HG03354 (cell line): ENCODE data around the gene KRT80.

ENCODE experiments used
- ATAC-seq: cut with Tn5 transposase; IDR thresholded peaks from one replicate; pipeline ENCODE4 v1.9.1; 2021; ENCODE audit warnings: mild to moderate bottlenecking; ENCODE audit not compliant: unreplicated experiment, poor library complexity, severe bottlenecking

The KRT80 gene

DNA sequence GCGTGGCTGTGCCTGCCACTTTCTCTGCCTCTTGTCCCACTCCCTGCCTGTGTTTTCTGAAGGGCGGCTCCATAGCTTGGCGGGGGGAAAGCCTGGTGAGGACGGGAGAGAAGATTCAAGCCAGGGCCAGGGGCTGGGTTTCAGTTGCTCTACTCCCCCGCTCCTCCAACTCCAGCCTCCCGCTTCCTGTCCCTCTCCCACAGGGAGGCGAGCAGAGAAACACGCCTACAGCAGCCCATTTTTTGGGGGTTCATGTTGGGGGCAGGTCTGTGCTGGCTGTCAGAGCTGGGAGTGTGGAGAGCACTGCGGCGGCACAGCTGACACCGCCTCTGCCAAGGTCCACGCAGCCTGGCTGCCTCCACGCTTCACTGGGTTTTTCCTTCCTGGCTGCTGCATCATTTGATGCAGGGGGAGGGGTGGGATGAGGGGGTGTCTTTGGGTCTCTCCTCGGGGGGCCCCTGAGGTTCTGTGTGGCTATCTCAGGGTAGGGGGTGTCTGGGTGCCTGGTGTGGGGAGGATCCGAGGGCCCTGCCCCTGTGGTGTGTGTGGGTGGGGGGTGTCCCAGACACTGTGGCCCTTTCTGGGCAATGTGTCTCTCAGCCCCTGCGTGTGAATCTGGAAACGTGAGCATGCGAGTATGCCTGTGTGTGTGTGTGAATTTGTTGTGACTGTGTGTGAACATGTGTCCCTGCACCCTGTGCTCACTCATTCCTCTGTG lies 10.7 kb upstream of the KRT80 start:
- ATAC-seq = no peak

DNA sequence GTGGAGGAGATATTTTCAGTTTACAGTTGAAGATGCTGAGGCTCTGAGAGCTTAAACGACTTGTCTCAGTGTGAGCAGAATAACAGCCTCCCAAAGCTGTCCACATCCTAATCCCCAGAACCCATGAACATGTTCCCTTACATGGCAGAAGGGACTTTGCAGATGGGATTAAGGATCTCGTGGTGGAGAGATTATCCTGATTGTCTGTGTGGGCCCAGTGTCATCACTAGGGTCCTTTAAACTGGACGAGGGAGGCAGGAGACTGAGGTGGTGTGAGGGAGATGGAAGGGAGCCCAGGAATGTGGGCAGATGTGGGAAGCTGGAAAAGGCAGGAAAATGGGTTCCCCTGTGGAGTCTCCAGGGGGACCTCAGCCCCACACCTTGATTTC lies 9.6 kb upstream of the KRT80 start:
- ATAC-seq = no peak

DNA sequence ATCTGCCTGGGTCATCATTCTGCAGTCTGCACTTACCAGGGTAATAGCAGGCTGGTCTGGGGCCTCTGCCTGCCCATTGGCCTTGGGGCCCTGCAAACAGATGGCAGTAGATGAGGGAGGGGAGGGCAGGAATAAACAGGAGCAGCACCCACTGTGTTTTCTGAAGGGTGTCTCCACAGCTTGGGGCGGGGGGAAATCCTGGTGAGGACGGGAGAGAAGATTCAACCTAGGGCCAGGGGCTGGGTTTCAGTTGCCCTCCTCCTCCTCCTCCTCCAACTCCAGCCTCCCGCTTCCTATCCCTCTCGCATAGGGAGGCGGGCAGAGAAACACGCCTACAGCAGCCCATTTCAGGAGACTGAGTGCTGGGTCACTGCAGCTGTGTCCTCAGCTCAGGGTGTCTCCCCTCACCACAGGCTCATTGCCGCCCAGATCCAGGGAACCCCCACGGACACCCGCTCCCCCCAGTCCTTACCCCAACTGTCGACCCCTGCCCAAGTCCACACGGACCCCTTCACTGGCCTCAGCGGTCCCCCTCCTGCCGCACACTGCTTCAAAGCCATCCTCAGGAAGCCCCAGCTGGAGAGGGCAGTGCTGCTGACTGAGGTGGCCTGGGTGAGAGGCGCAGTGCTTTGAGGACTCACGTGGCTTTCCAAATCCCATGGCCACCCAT lies 9.1 kb upstream of the KRT80 start:
- no peak for ATAC-seq

DNA sequence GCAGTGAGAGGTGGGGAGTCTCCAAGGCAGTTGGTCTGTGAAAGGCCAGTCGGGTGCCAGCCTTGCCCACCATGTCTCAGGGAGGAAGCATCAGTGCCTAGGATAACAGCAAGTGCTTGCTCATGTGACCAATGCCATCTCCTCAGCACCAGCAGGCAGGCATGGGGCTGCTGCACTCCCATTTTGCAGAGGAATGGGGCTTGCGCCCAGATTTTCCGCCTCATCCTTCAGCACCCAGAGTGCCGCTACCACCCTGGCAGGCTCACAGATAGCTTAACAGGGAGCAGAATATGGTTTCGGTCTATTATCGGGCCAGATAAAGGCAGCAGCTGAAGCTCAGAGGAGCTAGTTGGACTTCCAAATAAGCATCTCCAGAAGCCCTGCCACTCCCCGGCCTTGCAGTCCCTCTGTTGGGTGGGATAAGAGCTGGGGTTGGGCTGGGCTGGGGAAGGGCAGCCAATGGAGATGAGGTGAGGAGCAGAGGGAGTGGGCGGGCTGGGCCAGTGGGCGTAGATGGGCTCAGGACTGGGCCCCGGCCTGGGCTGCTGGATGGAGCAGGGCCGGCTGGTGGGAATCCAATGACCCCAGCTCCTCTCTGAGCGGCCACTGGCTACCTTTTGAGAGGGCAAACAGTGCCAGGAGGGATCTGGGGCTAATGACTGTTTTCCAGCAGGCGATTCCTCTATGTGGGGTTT lies 8.4 kb upstream of the KRT80 start:
- no peak for ATAC-seq

DNA sequence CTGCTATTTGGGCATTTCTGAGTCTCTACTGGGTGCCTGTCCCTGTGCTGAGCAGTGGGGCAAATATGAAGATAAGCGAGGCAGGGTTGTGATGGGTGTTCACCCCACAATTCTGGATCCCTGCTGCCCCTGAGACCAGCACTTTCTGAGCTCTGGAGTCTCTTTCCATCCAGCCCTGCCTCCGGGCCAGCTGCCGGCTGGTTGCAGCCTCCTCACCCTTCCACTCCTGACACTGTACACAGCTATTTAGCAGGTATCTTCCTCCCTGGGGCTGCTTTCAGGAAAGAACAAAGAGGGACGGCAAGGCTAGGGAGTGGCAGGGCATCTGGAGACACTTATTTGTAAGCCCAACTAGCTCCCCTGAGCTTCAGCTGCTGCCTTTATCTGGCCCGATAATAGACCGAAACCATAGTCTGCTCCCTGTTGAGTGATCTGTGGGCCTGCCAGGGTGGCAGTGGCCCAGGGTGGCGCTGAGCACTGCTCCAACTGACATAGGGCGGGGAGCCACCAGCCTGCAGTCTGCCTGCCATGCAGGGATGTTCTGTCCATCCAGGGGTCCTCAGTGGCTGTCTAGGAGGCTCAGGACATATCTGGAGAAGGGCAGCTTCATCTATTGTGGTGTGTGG lies 7.6 kb upstream of the KRT80 start:
- ATAC-seq = no peak

DNA sequence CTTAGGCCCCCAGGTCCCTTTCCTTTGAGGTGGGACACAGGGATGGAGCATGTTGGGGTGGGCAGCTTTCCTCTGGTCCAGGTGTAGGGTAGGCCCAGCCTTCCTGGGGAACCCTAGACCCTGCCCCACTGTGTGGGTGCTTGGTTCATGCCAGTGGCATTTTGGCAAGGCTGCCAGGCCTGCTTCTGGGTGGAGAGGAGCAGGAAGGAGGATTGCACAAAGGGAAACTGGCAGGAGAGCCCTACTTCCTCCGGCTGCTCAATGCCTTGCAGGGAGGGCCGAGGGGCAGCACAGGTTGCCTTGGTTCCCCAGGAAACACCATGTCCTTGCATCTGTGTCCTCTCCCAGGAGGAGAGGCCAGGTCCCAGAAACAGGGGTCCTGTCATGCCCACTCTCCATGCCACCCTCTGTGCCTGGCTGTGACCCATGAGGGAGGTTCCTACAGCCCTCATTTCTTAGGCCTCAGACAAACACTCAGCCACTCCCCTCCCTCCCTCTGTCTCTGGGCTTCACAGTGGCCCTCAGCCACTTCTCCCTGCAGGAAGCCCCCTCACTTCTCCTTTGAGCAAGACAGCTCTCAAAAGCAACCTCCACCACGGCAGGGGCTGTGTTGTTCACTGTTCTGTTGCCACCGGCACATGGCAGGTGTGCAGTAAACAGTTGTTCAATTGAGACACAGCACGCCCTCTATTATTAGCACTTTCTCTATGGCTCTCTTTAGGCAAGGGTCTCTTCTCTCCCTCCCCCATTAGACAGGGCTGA lies 6.8 kb upstream of the KRT80 start:
- ATAC-seq = no peak

DNA sequence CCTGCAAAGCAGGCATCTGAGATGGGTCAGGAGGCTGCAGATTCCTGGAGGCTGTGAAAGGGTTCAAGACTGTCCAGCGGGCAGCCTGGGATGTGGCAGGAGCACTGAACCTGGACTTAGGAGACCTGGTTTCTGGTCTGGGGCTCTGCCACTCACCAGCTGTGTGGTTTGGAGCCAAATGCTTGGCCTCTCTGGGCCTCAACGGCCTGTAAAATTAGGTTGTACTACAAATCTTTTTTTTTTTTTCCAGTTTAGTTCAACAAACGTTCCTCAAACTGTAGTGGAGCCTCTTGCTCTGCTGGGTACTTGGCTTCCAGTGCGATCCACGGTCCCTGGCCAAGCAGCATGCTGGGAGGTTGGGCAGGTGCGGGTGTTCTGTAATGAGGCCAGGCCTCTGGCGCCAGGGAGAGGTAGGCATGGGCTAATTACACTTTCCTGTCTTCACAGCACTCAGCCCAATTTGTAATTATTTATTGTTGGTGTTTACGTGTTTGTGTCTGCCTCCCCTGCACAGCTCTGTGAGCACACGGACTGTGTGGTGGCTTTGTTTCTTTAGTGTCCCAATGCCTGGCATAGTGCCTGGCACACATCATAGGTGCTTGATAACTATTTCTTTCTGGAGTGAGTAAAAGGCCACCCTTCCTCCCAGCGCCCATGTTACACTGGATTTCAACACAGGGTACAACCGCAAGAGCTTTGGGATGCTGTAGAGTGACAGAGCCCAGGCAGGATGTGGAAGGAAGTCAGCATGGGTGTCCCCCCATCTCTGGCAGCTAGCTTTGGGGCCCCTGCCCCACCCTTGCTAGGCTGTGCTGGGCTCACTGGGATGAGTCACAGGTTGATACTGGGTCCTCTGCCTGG lies 5.8 kb upstream of the KRT80 start:
- ATAC-seq = no peak

DNA sequence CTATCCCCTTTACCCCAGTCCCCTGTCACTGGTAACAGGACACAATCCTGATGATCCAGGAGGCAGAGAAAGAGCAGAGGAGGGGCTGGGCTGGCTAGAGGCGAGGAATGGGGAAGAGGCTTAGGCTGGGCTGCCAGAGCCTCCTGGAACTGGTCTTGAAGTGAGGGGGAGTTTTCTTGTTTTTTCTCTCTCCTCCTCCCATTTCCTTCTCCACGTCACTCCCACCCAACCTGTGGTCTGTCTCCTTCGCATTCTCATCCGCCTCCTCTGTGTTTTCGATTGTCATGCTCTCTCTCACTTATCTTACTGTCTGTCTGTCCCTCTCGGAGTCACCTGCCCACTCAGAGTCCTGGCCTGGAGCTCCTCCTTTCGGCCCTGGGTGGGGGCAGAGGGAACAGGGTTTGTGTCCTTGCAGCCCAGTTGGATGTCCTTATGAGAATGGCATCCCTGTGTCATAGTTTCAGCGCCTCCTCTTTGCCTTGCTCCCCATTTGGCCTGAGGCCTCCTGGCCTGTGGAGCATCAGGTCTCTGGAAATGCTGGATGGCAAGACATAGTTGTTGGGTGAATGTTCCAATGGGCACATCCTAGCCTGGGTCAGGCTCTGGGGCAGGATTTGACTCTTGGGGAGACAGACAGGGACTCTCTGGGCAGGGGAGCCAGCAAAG lies 3.4 kb upstream of the KRT80 start:
- no peak for ATAC-seq

DNA sequence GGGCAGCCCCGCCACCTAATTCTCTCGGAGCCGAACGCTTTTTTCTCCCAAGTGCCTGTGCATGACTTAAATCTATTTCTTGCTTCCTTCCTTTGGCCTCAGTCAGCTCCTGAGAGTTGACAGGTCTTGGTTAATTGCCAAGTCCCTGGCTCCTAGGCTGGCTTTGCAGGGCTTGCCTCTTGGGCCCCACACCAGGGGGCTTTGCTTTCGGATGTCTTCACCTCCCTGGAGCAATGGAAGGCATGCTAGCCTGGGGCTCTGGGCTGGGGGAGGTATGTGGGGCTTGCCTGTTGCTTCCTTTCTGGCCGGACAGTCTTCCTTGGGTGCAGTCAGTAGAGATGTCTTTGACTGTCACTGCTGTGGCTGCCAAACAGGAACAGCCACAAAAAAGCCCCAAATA lies 2.2 kb upstream of the KRT80 start:
- no peak for ATAC-seq

DNA sequence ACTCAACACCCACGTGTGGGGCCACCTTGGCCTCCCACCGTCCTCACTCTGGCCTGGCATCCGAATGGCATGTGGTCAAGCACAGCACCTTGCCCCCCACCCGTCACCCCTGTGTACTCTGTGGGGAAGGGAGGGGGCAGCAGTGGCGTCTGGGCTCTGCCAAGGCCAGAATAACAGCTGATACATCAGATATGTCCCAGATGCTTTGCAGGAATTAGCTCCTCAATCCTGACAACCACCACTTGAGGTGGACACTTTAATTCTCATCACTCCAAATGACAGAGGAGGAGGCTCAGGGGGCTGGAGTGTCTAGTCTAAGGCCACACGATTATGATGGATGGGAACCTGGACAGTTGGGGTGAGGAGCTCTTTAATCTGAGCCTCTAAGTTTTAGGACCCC lies 1.7 kb upstream of the KRT80 start:
- ATAC-seq = no peak

DNA sequence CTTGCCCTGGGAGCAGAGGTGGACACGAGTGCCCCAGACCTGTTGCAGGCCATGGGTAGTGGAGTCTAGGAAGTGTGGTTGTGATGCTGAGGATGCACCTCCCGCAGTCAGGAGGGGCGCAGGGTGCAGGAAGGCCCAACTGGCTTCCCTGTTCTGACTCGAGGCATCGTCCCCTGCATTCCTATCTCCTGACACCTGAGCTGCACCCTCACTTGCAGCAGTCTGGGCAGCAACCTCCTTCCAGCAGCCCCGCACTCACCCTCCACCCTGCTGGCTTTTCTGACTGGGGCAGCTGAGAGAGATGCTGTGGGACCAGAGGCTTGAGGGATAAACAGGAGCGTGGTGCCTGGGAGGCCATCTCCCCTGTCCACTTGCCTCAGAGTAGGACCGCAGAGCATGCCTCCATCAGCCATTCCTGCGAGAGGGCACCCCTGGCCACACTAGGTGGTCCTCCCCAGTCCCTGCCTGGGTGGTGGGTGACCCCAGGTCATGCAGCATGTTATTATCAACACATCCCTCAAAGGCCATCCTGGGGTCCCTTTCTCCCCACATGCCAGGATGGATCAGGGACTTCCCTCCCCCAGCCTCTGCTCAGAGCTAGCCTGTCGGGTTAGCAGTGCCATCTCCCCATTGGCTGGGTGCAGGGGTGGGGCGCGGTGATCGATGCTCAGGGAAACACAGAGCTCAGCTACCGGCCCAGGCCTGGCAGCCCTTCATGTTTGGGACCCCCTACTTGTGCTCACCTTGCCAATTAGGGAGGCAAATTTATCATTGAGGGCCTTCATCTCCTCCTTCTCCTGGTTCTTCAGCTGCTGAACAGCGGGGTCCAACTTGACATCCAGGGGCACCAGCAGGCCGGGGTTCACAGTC lies 719 bp downstream of the KRT80 start:
- no peak for ATAC-seq

DNA sequence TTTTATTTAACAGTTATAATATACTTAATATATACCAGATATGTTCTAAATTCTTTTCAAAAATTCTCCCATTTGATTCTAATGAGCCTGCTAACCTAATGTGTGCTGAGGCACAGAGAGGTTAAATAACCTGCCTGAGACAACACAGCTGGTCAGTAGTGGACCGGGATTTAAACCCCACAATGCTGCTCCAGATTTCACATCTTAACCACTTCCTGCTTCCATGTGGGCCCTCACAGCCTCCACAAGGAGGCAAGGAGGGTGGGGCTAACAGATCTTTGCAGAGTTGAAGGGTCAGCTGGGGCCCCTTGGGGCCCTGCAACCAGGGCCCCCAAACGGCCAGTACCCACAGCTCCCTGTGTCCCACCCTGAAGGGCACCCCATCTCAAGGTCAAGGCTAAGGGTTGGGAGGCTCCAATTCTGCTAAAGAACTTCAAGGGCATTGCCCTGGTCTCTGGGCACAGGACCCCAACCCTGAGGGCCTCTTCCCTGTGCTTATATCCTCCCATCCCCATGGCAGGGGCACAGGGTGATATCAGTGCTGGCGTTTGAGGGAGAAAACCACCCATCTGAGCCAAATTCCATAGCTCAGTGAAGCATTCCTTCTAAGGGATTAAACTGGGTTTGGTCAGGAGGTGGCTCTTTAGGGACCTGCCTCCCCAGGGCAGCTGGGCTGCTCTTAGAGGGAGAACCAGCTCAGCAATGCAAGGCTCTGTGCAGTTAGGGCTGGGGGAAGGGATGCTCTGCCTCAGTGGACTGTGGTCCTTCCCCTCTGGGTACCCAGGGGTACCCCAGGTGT lies 2.2 kb downstream of the KRT80 start:
- no peak for ATAC-seq

DNA sequence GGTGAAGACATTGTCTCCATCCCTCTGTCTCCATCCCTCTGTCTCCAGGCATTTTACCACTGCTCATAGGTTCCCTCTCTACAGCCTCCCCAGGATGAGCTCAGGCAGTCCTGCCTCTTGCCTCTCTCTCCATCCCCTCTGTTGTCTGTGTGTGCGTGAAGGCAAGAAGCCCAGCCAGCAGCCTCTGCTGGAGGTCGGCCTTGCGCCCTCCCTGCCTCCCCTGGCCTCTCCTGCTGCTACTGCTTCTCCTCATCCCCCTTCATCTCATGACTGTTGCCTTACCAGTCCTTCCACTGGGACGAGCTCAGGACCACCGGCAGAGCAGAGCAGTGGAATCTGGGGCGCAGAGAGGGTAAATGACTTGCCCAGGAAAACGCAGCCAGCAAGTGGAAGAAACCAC lies 3.2 kb downstream of the KRT80 start:
- no peak for ATAC-seq

DNA sequence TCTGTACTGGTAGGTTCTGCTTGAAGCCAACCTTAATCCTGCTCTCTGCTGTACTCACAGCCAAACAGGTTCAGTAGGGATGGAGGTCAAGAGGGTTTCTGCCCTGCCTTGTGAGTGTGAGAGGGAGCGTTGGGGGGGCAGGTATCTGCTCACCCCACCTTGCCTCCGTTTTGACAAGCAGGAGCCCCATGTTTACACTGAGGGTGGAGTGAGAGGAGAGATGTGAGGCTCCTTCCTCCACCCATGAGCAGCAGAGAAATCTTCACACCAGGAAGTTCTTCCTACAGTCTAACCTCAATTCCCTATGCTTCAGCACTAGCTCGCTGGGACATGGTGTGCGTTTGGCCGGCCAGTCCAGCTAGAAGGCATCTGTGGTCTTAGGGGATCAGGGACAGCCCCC lies 4.2 kb downstream of the KRT80 start:
- ATAC-seq = no peak

DNA sequence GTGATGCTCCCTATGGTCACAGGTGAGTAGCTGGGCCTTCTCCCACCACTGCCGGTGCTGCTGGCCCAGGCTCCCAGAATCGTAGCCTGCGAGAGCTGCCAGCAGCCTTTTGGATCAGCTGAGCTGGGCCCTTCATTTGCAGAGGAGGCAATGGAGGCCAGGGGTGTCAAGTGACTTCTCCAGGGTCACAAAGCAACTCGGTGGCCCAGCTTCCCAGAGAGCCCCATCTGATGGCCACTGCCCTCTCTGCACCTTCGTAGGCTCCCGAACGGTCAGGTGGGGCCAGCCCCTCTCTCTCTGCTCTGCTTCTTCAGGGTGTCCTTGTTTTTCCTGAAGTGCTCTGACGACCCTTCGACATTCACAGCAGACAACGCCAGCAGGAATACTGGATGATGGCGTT lies 4.6 kb downstream of the KRT80 start:
- no peak for ATAC-seq

DNA sequence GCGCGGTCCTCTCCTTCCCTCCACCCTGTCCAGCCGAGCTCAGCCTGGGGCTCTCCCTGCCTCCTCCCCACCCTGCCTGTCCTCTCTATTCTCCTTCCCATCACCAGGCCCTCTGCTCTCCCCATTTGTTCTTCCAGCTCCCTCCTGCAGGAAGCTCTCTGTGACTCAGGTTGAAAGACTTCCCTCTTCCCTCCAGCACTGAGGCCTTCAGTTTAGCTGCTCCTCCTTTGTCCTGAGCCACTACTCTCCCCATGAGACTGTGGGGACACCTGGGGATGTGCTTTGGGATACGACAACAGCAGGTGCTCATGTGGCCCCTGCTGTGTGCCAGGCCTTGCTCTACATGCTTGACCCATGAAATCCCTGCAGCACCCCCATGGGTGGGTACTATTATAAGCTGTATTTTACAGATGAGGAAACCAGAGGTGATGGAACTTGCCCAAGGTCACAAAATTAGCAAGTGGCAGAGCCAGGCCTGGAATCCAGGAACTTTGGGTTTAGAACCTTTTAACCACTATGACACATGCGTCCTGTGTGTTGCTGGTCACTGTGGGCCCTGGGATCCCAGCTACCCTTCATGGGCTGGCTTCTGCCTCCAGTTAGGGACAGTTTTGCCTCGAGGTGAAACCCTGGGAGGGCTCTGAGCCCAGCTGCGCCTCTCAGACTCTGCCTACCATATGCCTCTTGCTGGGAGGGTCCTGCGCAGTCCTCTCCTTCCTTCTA lies 5.5 kb downstream of the KRT80 start:
- ATAC-seq = no peak
